ENCODE results near the gene ABHD4.
"Not testable (repeated sequence)": the region's sequence is repeated elsewhere in the genome, so short reads cannot be mapped to it uniquely, and the experiment has no call there.

The ABHD4 gene

GRCh38 chr14:22561661-22562579 lies 36.2 kb upstream of the ABHD4 start:
- peak; percentile 68 for DNase-seq (ENCODE audit: low read depth)

GRCh38 chr14:22563987-22564386 lies 34.1 kb upstream of the ABHD4 start:
- DNase-seq (ENCODE audit: low read depth) = no peak

- no peak for DNase-seq (ENCODE audit: low read depth)
Observed at GRCh38 chr14:22564463-22564862, 33.6 kb upstream of the ABHD4 start.

GRCh38 chr14:22565391-22565945 lies 32.6 kb upstream of the ABHD4 start:
- no peak for DNase-seq (ENCODE audit: low read depth)

GRCh38 chr14:22566266-22566665 lies 31.8 kb upstream of the ABHD4 start:
- not testable (repeated sequence) for DNase-seq (ENCODE audit: low read depth)

- DNase-seq (ENCODE audit: low read depth) = no peak
Observed at GRCh38 chr14:22566845-22567244, 31.3 kb upstream of the ABHD4 start.

GRCh38 chr14:22567437-22567836 lies 30.7 kb upstream of the ABHD4 start:
- no peak for DNase-seq (ENCODE audit: low read depth)

- DNase-seq (ENCODE audit: low read depth) = no peak
Observed at GRCh38 chr14:22569106-22569736, 28.9 kb upstream of the ABHD4 start.

- DNase-seq (ENCODE audit: low read depth) = no peak
Observed at GRCh38 chr14:22569737-22570131, 28.4 kb upstream of the ABHD4 start.

GRCh38 chr14:22570132-22570949 lies 27.8 kb upstream of the ABHD4 start:
- peak; percentile 79 for DNase-seq (ENCODE audit: low read depth)

- DNase-seq (ENCODE audit: low read depth) = no peak
Observed at GRCh38 chr14:22572562-22573058, 25.5 kb upstream of the ABHD4 start.

- no peak for DNase-seq (ENCODE audit: low read depth)
Observed at GRCh38 chr14:22573804-22574203, 24.3 kb upstream of the ABHD4 start.

GRCh38 chr14:22577334-22577908 lies 20.7 kb upstream of the ABHD4 start:
- no peak for DNase-seq (ENCODE audit: low read depth)

GRCh38 chr14:22579236-22579635 lies 18.9 kb upstream of the ABHD4 start:
- no peak for DNase-seq (ENCODE audit: low read depth)

GRCh38 chr14:22579881-22580280 lies 18.2 kb upstream of the ABHD4 start:
- no peak for DNase-seq (ENCODE audit: low read depth)

GRCh38 chr14:22580625-22581024 lies 17.5 kb upstream of the ABHD4 start:
- DNase-seq (ENCODE audit: low read depth) = no peak

GRCh38 chr14:22583994-22584393 lies 14.1 kb upstream of the ABHD4 start:
- DNase-seq (ENCODE audit: low read depth) = no peak

GRCh38 chr14:22587247-22587646 lies 10.9 kb upstream of the ABHD4 start:
- no peak for DNase-seq (ENCODE audit: low read depth)

GRCh38 chr14:22587677-22588422 lies 10.2 kb upstream of the ABHD4 start:
- not testable (repeated sequence) for DNase-seq (ENCODE audit: low read depth)

- DNase-seq (ENCODE audit: low read depth) = no peak
Observed at GRCh38 chr14:22588526-22589095, 9.5 kb upstream of the ABHD4 start.
